Measurements from ENCODE around the gene EMID1.

DNA sequence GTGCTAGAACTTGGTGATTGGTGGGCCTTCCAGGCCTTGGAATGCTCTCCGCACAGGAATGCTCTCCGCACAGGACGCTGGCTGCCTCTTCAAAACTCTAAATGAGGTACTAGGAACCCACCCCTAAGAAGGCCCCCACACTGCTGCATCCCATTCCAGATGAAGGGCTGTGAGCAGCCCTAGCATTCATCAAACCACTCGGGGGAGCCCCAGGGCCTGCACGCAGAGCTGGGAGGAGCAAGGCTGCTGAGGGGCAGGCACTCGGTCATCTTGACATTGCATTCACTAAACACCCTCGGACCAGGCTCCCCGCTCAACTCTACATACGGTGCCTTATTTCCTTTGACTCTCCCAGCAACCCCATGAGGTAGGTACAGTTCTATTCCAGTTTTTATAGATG lies 49.2 kb upstream of the EMID1 start:
- no peak for TF ChIP-seq EZH2 (IDR thresholded peaks at IDR 0.05)
- TF ChIP-seq, protein P1, sequence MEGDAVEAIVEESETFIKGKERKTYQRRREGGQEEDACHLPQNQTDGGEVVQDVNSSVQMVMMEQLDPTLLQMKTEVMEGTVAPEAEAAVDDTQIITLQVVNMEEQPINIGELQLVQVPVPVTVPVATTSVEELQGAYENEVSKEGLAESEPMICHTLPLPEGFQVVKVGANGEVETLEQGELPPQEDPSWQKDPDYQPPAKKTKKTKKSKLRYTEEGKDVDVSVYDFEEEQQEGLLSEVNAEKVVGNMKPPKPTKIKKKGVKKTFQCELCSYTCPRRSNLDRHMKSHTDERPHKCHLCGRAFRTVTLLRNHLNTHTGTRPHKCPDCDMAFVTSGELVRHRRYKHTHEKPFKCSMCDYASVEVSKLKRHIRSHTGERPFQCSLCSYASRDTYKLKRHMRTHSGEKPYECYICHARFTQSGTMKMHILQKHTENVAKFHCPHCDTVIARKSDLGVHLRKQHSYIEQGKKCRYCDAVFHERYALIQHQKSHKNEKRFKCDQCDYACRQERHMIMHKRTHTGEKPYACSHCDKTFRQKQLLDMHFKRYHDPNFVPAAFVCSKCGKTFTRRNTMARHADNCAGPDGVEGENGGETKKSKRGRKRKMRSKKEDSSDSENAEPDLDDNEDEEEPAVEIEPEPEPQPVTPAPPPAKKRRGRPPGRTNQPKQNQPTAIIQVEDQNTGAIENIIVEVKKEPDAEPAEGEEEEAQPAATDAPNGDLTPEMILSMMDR (IDR thresholded peaks at IDR 0.05), result peak; percentile 36

All from neural progenitor cell (in vitro differentiated cells).